Posterior cingulate gyrus (tissue), 11 donors: ENCODE data around the gene A2M.

Source experiments
- DNase-seq, 10 donors: peaks; one replicate each; pipeline versions ENCODE4 v3.0.0 to v3.0.0-alpha.2; 2020 to 2021; ENCODE audit warnings: mixed read lengths in 3 of 10
- intact Hi-C: fragments of 100-400 bp; cut with DNase I; formaldehyde crosslinking; loops from one replicate; pipeline ENCODE4 v1.15.1; 2023

The A2M gene

DNA sequence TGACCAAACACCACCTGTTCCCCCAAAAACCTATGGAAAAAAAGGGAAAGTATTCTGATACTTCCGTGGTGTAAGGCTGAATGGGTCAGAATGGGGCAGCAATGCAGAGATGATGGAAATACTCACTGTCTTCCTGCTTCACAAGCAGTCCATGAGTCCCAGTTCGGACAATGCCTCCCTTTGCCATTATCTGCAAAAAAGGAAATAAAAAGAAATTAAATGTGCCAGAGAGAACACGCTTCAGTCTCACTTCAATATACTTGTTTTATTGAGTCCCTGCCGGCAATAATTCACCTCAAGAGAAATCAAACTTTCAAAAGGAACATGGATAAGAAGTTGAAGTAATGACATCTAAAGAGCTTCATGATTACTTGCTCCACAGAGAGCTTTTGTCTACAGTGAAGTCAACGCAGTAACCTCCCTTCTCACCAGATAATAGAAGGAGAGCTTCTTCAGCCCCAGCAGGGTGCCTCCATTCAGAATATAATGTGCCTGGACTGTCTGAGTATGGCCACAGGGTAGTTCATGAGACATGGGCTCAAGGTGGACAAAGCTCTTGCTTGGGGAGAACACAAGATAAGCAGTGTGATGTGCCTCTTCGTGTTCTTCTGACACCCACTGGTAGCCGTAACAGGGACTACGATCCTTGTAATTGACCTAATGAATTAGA, 14.6 kb downstream of the A2M start:
- DNase-seq, result peak in 1 of 10 donors; percentile 59
- intact Hi-C loops, result no loop called here

DNA sequence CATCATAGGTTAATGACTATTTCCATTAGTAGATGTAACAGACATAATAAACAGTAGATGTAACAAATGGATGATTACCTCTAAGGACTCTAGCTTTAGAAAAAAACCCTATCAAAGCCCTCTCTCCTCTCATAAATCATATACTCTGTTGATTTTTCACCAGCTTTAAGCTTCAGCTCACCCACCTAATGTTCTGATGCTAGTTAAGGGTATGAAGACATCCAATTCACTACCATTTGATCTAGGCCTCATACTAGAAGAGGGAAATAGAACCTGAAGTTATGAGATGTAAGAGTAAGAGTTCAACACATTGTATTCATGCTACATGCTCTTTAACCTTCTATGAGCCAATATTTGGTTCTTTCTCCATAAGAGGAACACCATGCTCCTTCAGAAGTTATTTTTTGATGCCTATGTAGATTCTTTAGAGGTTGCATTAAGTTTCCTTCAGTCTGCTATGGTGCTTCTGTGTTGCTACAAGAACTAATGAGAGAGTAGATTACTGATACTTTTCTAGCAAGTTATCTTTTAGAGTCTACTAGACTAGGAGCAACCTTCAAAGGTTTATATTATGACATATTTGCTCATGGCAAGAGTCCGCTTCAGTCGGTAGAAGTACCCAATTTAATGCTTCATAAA, 16.0 kb downstream of the A2M start:
- no peak for DNase-seq
- intact Hi-C loops, result no loop called here

DNA sequence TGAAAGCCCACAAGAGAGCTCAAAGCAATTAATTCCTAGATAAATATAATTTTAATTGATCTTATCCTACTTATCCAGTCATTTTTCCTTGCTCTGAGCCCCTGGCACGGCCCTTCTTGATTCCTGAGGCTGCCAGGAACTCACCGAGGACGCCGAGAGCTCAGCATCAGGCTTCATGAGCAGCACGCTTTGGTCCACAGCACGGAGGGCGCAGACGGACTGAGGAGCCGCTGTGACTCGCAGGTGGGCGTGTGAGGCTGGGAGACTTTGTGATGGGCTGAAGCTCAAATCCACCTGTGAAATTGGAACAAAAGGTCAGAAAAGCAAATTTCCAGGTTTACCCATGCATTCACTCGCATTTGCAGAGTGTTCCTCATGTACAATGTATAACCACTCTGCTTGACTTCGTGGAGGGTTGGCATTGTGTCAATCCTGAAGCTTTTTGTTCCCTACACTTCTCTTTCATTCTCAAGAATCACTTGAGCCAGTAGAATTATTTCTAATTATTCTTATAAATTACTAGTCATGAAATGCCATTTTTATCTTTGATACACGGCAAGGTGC, 17.2 kb downstream of the A2M start:
- DNase-seq, result peak in 1 of 10 donors; percentile 50
- intact Hi-C loops, result no loop called here

DNA sequence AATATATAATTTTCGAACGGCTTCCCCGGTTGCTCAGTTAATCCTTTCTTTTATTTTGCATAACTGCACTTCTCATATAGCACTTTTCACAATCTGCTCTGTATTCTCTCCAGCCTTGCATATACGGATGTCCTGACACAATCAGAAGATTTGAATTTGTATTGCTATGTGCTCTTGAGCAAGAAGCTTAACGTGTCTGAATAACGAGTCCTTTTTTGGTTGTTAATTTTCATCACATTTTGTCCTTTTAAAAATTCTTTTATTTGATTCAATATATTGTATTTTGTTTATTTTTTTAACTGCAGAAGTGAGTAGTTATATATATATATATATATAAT, 17.6 kb downstream of the A2M start:
- intact Hi-C loops, result no loop called here
- DNase-seq, result no peak

DNA sequence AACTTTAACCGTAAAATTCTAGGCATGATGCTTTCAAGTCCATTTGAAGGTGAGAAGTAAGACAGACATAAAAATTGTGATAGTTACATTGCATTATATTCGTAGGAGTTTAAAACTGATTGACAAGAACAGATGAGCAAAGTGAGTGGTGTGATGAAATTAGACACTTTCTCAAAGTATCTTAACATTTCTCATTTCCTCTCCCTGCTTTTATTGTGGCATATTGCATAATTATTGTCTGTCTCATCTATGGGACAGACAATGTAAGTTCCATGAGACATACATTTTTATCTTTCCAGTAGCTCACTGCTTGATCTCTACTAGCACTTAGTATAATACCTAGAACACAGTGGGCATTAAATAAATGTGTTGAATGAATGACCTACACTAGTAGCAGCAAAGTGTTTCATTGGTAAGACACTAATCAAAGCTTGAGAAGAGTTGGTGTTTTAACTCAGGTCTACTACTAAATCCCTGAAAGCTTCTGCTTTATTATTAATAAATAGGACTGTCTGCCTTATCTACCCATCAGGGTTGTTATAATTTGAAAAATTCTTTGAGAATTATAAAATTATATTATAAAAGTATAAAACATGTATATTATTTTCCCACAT, 19.0 kb downstream of the A2M start:
- no peak for DNase-seq
- intact Hi-C loops, result no loop called here

DNA sequence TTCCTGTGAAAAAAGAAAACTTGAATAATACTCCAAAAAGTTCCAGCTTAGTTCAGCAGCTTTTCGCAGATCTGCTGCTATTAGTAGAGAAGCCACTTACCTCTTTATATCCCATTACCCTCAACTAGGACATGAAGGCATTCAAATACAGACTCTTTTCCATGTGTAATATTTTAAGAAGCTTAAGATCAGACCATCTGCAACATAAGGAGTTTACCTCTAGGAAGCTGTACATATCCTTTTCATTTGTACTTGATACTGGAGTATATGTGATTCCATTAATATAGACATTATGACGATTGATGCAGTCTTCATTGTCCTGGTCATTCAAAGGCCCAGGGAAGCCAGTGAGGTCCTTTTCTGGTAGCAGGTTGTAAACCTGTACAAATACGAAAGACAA, 20.4 kb downstream of the A2M start:
- intact Hi-C loops, result no loop called here
- no peak for DNase-seq

DNA sequence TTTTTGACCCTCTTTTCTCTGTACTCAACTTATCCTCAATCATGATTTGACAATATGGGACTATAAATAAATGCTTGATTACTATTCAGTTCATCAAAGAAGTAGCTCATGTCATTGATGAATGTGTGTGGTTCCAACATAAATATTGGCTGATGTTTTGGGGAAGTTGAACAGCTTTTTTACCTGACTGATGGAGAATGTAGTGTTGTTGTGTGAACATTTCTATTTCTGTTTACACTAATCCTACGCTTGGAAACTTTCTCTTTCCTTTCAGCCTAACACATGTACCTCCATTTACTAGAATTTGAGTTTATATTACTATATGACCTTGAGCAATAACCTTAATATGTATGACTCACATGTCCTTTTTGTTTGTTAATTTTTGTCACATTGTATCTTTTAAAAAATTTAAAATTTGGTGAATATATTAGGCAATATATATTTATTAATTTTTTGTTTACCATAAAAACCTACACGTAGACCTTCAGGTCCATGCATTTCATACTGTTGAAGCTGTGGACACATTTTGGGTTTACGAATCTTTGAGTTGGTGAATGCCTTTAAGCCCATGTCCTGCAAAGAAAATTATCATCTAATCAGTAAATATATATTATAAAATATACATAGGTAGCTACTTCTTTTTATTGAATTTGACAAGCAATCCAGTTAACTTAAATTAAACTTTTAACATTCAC, 21.1 kb downstream of the A2M start:
- intact Hi-C loops, result no loop called here
- DNase-seq, result no peak

DNA sequence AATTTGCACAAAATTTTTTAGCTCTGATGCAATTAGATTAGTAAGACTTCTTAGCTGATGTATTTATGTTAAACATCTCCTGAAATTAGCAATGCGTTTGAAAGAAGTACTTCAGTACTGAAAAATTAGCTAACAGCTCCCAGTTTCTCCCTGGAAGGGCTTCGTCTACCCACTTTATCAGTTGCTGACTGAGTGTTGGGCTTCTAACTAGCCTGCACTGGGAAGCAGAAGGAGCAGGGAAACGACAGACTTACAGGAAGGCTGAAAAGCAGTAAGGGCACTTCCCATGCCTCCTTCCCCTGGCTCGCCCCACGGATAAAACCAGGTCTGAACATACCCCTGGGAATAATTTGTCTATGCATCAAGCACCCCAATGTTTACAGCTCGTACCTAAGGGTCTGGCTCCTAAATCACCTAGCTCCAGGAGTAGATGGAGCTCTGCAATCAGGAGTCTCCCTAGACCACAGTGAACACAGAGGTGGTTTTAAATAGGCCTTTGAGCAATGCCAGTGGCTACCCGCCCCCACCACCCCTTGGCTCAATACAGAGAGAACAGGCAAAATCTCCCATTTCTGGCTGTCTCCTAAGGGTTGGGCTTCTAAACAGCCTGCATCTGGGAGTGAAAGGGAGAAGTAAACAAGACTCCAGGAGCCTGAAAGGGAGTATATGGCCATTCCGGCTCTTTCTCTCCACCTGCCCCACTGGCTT, 23.7 kb downstream of the A2M start:
- DNase-seq, result no peak
- intact Hi-C loops, result no loop called here

DNA sequence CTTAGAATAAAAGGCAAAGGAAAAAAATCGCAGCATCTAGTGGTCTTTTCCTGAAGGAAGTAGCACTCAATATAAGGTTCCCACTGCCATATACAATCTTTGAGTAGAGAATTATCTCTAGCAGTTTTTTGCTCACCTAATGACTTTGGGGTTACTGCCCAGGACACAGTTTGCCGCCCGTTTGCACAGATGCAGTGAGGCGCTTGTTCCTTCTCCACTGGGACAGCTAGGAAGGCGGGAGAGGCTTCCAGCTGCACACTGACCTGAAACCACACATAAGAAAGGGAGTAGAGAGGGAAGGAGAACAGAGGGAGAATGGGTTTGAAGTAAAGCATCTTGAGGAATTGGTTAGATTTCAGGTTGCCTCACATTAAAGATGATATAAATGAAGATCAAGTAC, 25.5 kb downstream of the A2M start:
- intact Hi-C loops, result no loop called here
- peak in 1 of 10 donors; percentile 56 for DNase-seq

DNA sequence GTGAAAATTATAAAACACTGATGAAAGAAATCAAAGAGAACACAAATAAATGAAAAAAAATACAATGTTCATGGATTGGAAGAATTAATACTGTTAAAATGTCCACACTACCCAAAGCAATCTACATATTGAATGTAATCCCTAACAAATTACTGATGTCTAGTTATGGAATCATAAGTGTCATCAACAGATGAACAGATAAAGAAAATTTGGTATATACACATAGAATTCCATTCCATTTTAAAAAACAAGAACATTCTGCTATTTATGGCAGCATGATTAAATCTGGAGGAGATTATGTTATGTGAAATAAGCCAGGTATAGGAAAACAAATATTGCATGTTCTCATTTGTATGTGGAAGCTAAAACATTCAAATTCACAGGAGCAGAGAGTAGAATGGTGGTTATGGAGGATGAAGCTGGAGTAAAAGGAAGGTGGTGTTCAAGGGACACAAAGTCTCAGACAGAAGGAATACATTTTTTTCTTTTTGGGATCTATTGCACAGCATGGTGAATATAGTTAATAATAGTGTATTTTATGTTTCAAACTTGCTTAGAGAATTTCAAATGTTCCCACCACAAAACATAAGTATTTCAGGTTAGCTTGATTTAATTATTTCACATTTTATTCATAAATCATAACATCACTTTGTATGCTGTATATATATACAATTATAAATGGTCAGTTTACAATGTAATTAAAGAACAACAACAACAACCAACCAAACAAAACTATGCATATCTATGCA, 28.5 kb downstream of the A2M start:
- intact Hi-C loops, result no loop called here
- no peak for DNase-seq

DNA sequence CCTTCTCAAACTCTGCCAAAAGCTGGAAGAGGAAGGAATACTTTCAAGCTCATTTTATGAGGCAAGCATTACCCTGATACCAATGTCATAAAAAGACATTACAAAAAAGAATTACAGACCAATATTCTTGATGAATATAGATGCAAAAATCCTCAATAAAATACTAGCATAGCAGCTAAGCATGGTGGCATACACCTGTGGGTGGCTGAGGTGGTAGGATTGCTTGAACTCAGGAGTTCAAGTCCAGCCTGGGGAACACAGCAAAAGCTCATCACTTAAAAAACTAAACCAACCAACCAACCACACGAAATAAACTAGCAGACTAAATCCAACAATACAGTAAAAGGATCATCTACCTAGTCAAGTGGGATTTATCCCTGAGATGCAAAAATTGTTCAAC, 29.6 kb downstream of the A2M start:
- no peak for DNase-seq
- intact Hi-C loops, result no loop called here

DNA sequence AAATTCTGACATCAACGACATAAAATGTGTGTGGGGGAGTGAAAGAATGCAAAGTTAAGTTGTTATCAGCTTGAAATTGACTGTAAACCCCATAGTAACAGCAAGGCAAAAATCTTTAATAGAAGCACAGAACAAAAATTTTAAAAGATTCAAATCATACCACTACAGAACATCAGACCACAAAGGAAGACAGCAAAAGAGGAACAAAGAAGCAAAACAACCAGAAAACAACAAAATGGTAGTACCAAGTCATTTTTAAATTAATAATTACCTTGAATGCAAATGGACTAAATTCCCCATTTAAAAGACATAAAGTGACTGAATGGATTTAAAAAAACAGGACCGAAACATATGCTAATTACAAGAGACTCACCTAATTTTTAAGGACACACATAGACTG, 31.3 kb downstream of the A2M start:
- DNase-seq, result no peak
- intact Hi-C loops, result no loop called here

DNA sequence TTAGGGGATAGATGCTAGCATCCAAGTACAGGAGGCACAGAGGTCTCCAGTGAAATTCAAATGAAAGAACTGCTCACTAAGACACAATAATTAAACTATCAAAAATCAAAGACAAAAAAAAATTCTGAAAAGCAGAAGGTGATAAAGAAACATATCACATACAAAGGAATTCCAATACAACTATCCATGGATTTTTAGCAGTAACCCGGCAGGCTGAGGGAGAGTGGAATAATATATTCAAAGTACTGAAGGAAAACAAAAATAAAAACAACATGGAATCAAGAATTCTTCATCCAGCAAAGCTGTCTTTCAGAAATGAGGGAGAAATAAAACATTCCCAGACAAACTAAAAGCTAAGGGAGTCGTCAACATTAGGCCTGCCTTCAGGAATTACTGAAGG, 31.9 kb downstream of the A2M start:
- no peak for DNase-seq
- intact Hi-C loops, result no loop called here

DNA sequence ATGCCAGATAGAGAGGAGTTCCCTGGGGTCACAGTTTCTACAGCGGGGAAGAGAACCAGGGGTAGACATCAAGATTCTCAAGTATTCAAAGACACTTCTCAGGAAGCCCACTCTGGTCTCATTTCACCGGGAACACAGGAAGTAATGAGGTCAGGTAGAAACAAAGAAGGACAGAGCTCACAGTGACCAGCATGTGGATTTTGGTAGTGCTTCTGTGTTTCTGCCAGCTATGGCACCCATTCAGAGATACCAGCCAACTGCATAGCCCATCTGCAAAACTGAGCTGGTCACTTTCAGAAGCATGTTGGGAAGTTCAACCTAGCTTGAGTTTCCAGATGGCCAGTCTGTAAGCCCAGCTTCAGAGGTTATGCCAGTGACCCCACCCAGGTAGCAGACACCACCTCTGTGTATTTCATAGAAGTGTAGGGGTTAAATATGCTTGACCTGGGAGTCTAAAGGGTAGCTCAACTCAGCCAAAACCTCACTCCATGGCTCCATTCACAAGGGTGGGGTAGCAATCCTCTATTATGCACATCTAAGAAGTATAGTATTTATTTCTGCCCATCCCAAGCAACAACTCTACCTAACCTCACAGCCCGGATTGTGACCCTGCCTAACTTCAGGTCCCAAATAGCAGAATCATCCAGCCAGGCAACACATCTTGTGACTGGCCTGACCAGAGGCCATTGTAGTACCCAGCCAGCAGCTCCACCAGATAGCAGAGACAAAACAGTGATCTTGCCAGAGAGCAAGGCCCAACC, 33.9 kb downstream of the A2M start:
- DNase-seq, result no peak
- intact Hi-C loops, result no loop called here

DNA sequence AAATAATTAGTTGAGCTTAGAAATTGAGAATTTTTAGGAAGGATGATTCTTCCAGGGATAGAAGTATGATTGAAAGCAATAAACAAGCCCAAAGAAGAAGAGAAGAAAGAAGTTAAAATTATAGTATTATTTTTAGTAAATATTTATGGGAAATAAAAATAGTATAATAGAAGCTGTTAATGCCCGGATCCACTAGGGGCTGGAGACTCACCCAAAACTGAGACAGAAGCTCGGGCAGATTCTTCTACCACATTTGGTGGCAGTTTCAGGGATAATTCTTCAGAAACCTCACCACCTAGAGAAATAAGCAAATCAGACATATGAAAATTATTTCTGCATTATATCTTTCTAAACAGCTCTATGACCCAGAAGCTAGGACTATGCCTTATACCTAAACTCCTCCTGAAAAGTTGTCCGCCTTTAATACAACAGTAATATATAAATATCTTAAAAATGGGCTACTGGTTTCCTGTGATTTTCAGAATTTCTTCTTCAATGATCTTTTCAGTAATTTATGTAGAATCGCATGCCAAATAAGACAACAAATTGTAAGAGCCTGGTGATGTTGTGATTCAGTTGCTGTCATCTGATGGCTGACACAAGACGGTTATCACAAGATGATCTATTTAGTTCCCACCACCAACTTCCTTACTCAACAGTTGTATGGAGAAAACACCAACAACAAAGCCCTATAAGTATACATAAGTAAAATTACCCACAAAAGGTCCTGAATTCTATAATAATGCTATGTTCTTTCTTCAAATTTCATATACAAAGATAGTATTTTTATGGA, 35.6 kb downstream of the A2M start:
- no peak for DNase-seq
- intact Hi-C loops, result no loop called here

DNA sequence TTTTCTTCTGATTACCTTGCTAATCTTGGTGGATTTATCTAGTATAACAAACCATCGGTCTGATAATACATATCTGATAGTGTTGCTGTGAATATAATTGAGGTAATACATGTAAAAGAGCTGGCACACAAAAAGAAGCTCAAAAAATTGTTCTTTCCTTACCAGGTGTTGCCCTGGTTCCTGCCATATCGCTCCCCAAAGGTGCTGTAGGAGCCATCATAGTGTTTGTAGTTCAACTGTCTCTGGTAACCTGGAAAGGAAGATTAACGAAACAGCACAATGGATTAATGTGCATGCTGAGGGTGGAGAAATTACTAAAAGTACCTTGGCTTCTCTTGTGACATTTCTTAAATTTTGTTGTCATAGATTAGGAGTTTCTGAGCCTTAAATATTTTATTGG, 36.6 kb downstream of the A2M start:
- intact Hi-C loops, result no loop called here
- no peak for DNase-seq

DNA sequence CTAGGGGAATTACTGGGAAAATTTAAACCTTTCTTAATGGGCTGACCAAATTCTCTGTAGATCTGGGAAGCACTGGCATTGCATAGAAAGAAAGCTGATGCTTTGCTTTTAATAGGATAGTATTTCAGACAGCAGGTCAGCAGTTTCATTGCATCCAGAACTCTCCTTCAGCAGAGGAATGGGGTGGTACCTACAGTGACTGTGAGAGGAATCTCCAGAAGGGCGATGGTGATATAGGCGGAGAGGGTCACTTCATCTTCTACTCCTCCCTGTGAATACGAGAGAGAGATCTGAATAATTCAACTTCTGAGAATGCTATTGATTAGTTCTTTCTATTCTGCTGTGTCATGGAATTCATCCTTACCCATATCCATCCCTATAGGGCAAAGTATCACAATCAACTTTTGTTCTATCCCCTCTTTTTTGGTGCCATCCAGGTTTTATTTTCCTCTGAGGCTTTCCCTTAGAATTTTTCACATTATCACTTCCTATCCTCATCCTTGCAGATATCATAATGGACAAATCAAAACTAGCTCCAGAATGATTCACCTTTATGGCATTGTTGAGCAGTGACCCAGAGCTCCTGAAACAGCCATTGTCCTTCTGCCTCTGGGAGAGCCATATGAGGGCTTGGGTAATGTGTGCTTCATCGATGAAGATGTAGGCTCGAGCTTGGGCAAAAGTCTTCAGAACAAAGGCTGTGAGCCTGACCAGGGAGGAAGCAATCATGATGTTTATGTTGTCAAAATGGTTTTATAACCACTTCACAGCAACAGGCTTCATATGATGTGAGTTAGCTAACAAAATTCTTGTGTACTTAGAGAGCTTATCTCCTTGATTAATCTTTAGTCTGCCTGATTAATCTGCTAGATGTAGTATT, 38.3 kb downstream of the A2M start:
- no peak for DNase-seq
- intact Hi-C loops, result no loop called here

DNA sequence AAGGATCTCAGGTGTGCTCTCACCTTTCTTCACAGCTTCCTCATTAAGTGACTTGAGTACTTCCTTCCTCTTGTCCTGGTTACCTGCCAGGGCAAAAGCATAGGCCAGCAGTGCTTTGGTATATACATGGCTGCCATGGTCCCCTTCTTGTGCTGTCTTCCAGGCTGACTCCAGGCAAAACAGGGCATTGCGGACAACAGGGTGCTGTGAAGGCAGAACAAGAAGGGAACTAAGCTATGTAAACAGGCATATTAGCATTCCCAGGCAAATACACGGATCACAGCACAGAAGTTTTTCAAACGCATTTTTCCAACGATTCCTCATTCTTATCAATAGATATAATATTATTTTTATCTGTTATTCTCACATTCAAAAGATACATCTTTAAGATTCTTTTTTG, 39.0 kb downstream of the A2M start:
- intact Hi-C loops, result no loop called here

More for the DNA sequence above, 39.0 kb downstream of the A2M start:
- DNase-seq, result no peak
